KBM-7 (cell line): Measurements from ENCODE around the gene MCUR1.
A peak's percentile ranks its signal among the peaks of the same experiment; 100 is the strongest.
"Not testable (repeated sequence)": the region's sequence is repeated elsewhere in the genome, so short reads cannot be mapped to it uniquely, and the experiment has no call there.

Source experiments
- DNase-seq: peaks from one replicate; pipeline ENCODE4 v3.0.0-alpha.2; 2015
- in situ Hi-C: fragments of 300-500 bp; cut with MboI; formaldehyde crosslinking; loops from 2 replicates; pipeline ENCODE4 v1.14.3; 2020; ENCODE audit warnings: low sequenced_read_pairs, low pct_unique_long_range_greater_than_20kb, mixed read lengths

MCUR1 gene

GRCh38 chr6:13814176-13814937 lies at the start of gene MCUR1:
MCUR1 (minus strand) TSS chr6:13814557; CDS start chr6:13814429, 128 bp downstream.
- peak; percentile 89 for DNase-seq
- in situ Hi-C loops: no loop called here

- in situ Hi-C loops: no loop called here
- no peak for DNase-seq
Measured at GRCh38 chr6:13863699-13864155, 49.4 kb upstream of the MCUR1 start.

- DNase-seq, in situ Hi-C loops: not testable (repeated sequence)
Measured at GRCh38 chr6:13860556-13861185, 46.3 kb upstream of the MCUR1 start.

GRCh38 chr6:13859871-13860555 lies 45.7 kb upstream of the MCUR1 start:
- in situ Hi-C loops: no loop called here
- DNase-seq: no peak

GRCh38 chr6:13854716-13855250 lies 40.4 kb upstream of the MCUR1 start:
- in situ Hi-C loops: no loop called here
- DNase-seq: no peak

- no peak for DNase-seq
- in situ Hi-C loops: no loop called here
Measured at GRCh38 chr6:13853871-13854270, 39.5 kb upstream of the MCUR1 start.

GRCh38 chr6:13851803-13852202 lies 37.4 kb upstream of the MCUR1 start:
- in situ Hi-C loops: no loop called here
- DNase-seq: no peak

- no peak for DNase-seq
- in situ Hi-C loops: no loop called here
Measured at GRCh38 chr6:13851330-13851729, 37.0 kb upstream of the MCUR1 start.

GRCh38 chr6:13850690-13851089 lies 36.3 kb upstream of the MCUR1 start:
- DNase-seq, in situ Hi-C loops: not testable (repeated sequence)

- no peak for DNase-seq
- in situ Hi-C loops: no loop called here
Measured at GRCh38 chr6:13848522-13849150, 34.3 kb upstream of the MCUR1 start.

- DNase-seq: no peak
- in situ Hi-C loops: no loop called here
Measured at GRCh38 chr6:13847326-13848050, 33.1 kb upstream of the MCUR1 start.

GRCh38 chr6:13846841-13847240 lies 32.5 kb upstream of the MCUR1 start:
- in situ Hi-C loops: no loop called here

GRCh38 chr6:13841936-13842335 lies 27.6 kb upstream of the MCUR1 start:
- in situ Hi-C loops: no loop called here
- no peak for DNase-seq

More at GRCh38 chr6:13846841-13847240, 32.5 kb upstream of the MCUR1 start:
- no peak for DNase-seq

- in situ Hi-C loops: no loop called here
- DNase-seq: no peak
Measured at GRCh38 chr6:13838616-13839015, 24.3 kb upstream of the MCUR1 start.

GRCh38 chr6:13836170-13836569 lies 21.8 kb upstream of the MCUR1 start:
- DNase-seq: no peak

GRCh38 chr6:13834790-13835189 lies 20.4 kb upstream of the MCUR1 start:
- peak; percentile 30 for DNase-seq
- in situ Hi-C loops: no loop called here

More at GRCh38 chr6:13836170-13836569, 21.8 kb upstream of the MCUR1 start:
- in situ Hi-C loops: no loop called here

- in situ Hi-C loops, DNase-seq: not testable (repeated sequence)
Measured at GRCh38 chr6:13834018-13834417, 19.7 kb upstream of the MCUR1 start.

GRCh38 chr6:13832778-13833177 lies 18.4 kb upstream of the MCUR1 start:
- no peak for DNase-seq
- in situ Hi-C loops: no loop called here

- no peak for DNase-seq
- in situ Hi-C loops: no loop called here
Measured at GRCh38 chr6:13831615-13832014, 17.3 kb upstream of the MCUR1 start.
